Measurements from ENCODE around the gene ALDH16A1. TPM values are rescaled to one million over a fixed set of nuclear protein-coding genes. Genes with fewer than 3 reads are reported as not detected.
"Not testable (repeated sequence)": the region's sequence is repeated elsewhere in the genome, so short reads cannot be mapped to it uniquely, and the experiment has no call there.

The ALDH16A1 gene
- total RNA-seq, 2 experiments from 2014 or later, result 43.4 to 46.8 TPM

DNA sequence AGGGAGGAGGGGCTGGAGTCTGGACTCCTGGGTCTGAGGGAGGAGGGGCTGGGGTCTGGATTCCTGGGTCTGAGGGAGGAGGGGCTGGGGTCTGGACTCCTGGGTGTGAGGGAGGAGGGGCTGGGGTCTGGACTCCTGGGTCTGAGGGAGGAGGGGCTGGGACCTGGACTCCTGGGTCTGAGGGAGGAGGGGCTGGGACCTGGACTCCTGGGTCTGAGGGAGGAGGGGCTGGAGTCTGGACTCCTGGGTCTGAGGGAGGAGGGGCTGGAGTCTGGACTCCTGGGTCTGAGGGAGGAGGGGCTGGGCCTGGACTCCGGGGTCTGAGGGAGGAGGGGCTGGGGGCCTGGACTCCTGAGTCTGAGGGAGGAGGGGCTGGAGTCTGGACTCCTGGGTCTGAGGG is 8.1 kb downstream of the ALDH16A1 start:
- H3K4me1 Mint-ChIP-seq (ENCODE audit: low read depth); H3K4me3 Mint-ChIP-seq; H3K27ac Mint-ChIP-seq; H3K36me3 Mint-ChIP-seq (ENCODE audit: low read depth); CTCF ChIA-PET; H3K27me3 Mint-ChIP-seq (ENCODE audit: low read depth); DNase-seq; H3K9me3 Mint-ChIP-seq; intact Hi-C loops (cut with micrococcal nuclease): not testable (repeated sequence)

DNA sequence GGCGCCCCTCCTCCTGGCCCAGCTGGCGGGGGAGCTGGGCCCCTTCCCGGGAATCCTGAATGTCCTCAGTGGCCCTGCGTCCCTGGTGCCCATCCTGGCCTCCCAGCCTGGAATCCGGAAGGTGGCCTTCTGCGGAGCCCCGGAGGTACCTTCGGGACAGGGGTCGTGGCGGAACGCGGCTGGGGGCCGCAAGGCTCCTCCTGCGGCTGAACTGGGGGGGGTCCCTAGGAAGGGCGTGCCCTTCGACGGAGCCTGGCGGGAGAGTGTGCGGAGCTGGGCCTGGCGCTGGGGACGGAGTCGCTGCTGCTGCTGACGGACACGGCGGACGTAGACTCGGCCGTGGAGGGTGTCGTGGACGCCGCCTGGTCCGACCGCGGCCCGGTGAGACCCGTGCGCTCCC is 8.6 kb downstream of the ALDH16A1 start:
- CTCF ChIA-PET, result no interaction called here
- Mint-ChIP-seq H3K27ac (no peak overlapping the region), H3K36me3 (ENCODE audit: low read depth) (peaks cover 8% of the 10 kb centered on the region), H3K27me3 (ENCODE audit: low read depth) (no peaks in the 10 kb centered on the region), H3K4me1 (ENCODE audit: low read depth) (peaks cover 2% of the 10 kb centered on the region), H3K4me3 (no peak overlapping the region), H3K9me3 (no peaks in the 10 kb centered on the region)
- no peak for DNase-seq
- intact Hi-C loops (cut with micrococcal nuclease), result no loop called here

DNA sequence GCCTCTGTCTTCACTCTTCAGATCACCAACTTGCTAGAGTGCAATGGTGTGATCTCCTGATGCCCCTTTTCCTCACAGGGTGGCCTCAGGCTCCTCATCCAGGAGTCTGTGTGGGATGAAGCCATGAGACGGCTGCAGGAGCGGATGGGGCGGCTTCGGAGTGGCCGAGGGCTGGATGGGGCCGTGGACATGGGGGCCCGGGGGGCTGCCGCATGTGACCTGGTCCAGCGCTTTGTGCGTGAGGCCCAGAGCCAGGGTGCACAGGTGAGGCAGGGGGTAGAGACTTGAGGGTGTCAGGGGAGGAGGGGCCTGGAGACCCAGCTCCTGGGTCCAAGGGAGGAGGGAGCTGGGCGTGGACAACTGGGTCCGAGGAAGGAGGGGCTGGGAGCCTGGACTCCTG is 9.5 kb downstream of the ALDH16A1 start:
- intact Hi-C loops (cut with micrococcal nuclease), result no loop called here
- no peak overlapping the region for H3K4me3 Mint-ChIP-seq
- CTCF ChIA-PET, result no interaction called here
- peaks cover 6% of the 10 kb centered on the region for H3K36me3 Mint-ChIP-seq (ENCODE audit: low read depth)
- H3K27ac Mint-ChIP-seq, result no peak overlapping the region
- no peaks in the 10 kb centered on the region for H3K27me3 Mint-ChIP-seq (ENCODE audit: low read depth)
- no peaks in the 10 kb centered on the region for H3K9me3 Mint-ChIP-seq
- no peaks in the 10 kb centered on the region for H3K4me1 Mint-ChIP-seq (ENCODE audit: low read depth)
- DNase-seq, result no peak

DNA sequence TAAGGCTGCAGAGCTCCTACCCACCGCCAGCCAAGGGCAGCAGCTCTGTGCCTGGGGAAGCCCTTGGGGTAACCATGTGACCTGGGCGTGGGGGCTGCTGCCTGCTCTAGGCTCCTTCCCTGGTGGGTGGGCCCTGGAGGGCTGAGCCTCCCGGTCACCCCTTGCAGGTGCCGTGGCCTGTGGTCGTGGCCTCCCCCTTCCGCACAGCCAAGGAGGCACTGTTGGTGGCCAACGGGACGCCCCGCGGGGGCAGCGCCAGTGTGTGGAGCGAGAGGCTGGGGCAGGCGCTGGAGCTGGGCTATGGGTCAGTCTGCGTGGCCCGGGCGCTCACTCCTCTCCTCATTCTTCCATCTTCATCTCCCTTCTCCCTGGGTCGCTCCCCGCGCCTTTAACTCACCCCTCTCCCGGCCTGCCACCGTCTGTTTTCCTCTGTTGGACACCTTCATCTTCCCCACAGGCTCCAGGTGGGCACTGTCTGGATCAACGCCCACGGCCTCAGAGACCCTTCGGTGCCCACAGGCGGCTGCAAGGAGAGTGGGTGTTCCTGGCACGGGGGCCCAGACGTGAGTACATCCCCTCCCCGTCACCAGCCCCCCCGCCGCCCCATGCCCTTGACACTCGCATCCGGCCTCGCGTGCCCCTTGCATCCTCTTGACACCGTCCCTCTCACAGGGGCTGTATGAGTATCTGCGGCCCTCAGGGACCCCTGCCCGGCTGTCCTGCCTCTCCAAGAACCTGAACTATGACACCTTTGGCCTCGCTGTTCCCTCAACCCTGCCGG is 11.1 kb downstream of the ALDH16A1 start:
- intact Hi-C loops (cut with micrococcal nuclease), result no loop called here
- Mint-ChIP-seq H3K27me3 (ENCODE audit: low read depth) (no peaks in the 10 kb centered on the region), H3K4me1 (ENCODE audit: low read depth) (peaks cover 8% of the 10 kb centered on the region), H3K4me3 (no peak overlapping the region), H3K36me3 (ENCODE audit: low read depth) (peaks cover 11% of the 10 kb centered on the region), H3K9me3 (no peaks in the 10 kb centered on the region), H3K27ac (no peak overlapping the region)
- CTCF ChIA-PET, result interaction anchor here (1.2 kb wide), 1 partner anchor 12 kb away, joined by 3 read pairs; no protein-coding TSS in a partner anchor
- no peak for DNase-seq

DNA sequence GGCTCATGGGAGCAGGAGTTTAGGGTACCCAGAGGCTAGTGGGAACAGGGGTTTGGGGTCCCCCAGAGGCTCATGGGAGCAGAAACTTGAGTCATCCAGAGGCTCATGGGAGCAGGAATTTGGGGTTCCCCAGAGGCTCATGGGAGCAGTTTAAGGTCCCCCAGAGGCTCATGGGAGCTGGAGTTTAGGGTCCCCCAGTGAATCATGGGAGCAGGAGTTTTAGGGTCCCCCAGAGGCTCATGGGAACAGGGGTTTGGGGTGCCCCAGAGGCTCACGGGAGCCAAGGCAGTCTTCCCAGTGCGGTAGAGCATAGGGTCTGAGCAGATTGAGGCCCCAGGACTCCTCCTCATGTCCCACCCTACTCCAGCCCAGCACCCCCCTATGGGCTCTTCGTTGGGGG is 12.3 kb downstream of the ALDH16A1 start:
- intact Hi-C loops (cut with micrococcal nuclease), result no loop called here
- no peak for DNase-seq
- Mint-ChIP-seq H3K36me3 (ENCODE audit: low read depth) (peaks cover 8% of the 10 kb centered on the region), H3K9me3 (no peaks in the 10 kb centered on the region), H3K4me1 (ENCODE audit: low read depth) (peaks cover 19% of the 10 kb centered on the region), H3K27ac (no peak overlapping the region), H3K27me3 (ENCODE audit: low read depth) (no peaks in the 10 kb centered on the region), H3K4me3 (no peak overlapping the region)
- CTCF ChIA-PET, result interaction anchor here (1.2 kb wide), 1 partner anchor 10 kb away, joined by 3 read pairs; no protein-coding TSS in a partner anchor

DNA sequence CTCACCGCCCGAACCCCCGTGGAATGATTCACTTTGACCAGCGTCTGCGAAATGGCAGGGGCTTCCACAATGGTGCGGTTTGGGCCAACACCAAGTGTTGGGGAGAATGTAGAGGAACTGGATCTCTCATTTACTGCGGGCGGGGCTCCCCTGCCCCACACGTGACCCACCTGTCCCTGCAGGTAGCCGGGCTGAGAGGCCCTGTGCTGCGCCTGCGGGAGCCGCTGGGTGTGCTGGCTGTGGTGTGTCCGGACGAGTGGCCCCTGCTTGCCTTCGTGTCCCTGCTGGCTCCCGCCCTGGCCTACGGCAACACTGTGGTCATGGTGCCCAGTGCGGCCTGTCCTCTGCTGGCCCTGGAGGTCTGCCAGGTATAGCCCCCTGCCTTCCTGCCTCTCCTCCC is 15.2 kb downstream of the ALDH16A1 start:
- Mint-ChIP-seq H3K9me3 (no peaks in the 10 kb centered on the region), H3K27me3 (ENCODE audit: low read depth) (no peaks in the 10 kb centered on the region), H3K36me3 (ENCODE audit: low read depth) (peaks cover 7% of the 10 kb centered on the region), H3K4me1 (ENCODE audit: low read depth) (peaks cover 42% of the 10 kb centered on the region), H3K4me3 (no peak overlapping the region), H3K27ac (no peak overlapping the region)
- DNase-seq, result no peak
- CTCF ChIA-PET, result interaction anchor here (0.6 to 0.7 kb wide), 2 partner anchors 55 to 92 kb away, joined by 3 read pairs; no protein-coding TSS in a partner anchor
- intact Hi-C loops (cut with micrococcal nuclease), result no loop called here

DNA sequence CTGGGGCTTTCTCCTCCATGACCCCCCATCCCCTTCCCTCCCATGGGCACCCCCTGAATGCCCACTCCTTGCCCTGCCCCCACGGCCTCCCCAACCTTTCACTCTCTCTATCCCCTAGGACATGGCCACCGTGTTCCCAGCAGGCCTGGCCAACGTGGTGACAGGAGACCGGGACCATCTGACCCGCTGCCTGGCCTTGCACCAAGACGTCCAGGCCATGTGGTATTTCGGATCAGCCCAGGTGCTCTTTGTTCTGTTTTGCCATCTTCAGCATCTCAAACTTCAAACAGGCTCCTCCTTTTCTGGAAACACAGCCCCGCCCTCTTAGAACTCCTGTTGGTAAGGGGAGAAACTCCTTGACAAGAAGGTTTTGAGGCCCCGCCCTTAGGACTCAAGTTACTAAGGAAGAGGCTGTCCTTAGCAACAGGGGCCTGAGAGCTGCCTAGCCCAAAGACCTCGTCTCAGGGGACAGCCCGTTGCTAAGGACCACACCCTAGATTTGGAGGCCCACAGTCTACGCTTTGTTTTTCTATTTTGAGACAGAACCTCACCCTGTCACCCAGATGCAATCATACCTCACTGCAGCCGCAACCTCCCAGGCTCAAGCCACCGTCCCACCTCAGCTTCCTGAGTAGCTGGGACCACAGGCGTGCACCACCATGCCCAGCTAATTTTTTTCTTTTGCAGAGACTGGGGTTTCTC is 15.9 kb downstream of the ALDH16A1 start:
- DNase-seq, result peak; percentile 90
- Mint-ChIP-seq H3K9me3 (no peaks in the 10 kb centered on the region), H3K4me1 (ENCODE audit: low read depth) (peaks cover 48% of the 10 kb centered on the region), H3K4me3 (peak overlapping the region; percentile 43), H3K27me3 (ENCODE audit: low read depth) (no peaks in the 10 kb centered on the region), H3K27ac (peak overlapping the region; percentile 96), H3K36me3 (ENCODE audit: low read depth) (peaks cover 7% of the 10 kb centered on the region)
- CTCF ChIA-PET, result interaction anchor here (0.6 to 2.7 kb wide), 5 partner anchors 10 to 167 kb away, joined by 3 to 18 read pairs (median 5); no protein-coding TSS in a partner anchor
- intact Hi-C loops (cut with micrococcal nuclease), result loop anchor here (1.0 kb wide), 1 partner anchor 243 kb away; no protein-coding TSS in a partner anchor

DNA sequence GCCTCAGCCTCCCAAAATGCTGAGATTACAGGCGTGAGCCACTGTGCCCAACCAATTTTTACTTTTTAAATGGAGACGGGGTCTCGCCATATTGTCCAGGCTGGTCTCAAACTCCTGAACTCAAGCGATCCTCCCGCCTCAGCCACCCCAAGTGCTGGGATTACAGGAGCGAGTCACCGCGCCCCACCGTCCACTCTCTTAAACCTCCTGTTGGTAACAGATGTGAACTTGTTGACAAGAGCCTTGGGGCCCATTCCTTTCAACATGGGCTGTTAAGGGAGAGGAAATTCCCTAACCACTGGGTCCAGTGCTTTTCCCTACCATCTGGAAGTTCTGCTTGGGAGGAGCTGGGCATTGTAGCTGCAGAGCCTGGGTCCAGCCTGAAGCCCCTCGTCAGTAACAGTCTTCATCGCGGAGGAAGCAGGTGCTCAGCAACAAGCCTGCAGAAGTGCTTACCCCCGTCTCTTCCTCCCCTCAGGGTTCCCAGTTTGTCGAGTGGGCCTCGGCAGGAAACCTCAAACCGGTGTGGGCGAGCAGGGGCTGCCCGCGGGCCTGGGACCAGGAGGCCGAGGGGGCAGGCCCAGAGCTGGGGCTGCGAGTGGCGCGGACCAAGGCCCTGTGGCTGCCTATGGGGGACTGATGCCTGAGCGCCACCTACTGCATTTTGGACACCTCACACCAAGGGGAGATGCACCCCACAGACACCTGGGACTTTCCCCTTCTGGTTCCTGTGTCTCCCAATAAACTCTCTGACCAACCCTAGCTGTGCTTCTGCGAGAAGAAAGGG is 17.0 kb downstream of the ALDH16A1 start:
- H3K36me3 Mint-ChIP-seq (ENCODE audit: low read depth), result peaks cover 7% of the 10 kb centered on the region
- peak overlapping the region; percentile 84 for H3K27ac Mint-ChIP-seq
- CTCF ChIA-PET, result interaction anchor here (0.8 to 2.7 kb wide), 16 partner anchors 9 to 356 kb away, joined by 3 to 18 read pairs (median 4); partner anchors contain the start of genes ALDH16A1, LIN7B, PIH1D1 and PTH2
- no peaks in the 10 kb centered on the region for H3K27me3 Mint-ChIP-seq (ENCODE audit: low read depth)
- intact Hi-C loops (cut with micrococcal nuclease), result loop anchor here (1.0 to 2.0 kb wide), 6 partner anchors 17 to 244 kb away; partner anchors contain the start of genes ALDH16A1 and KASH5
- DNase-seq, result peak; percentile 90
- H3K4me1 Mint-ChIP-seq (ENCODE audit: low read depth), result peaks cover 51% of the 10 kb centered on the region
- no peaks in the 10 kb centered on the region for H3K9me3 Mint-ChIP-seq
- H3K4me3 Mint-ChIP-seq, result peak overlapping the region; percentile 29

DNA sequence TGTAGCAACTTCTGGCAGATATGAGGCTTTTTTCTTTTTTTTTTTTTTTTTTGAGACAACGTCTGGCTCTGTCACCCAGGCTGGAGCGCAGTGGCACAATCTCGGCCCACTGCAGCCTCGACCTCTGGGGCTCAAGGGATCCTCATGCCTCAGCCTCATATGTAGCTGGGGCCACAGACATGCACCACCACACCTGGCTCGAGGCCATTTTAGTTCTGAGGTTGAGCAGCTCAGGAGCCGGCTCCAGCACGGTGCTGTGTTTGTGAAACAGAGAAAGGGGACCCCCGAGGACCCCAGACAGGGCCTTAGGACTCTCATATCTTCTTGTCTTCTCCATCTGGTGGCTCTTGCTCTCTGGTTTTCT is 17.6 kb downstream of the ALDH16A1 start:
- peaks cover 7% of the 10 kb centered on the region for H3K36me3 Mint-ChIP-seq (ENCODE audit: low read depth)
- no peak for DNase-seq
- CTCF ChIA-PET, result interaction anchor here (0.7 to 2.7 kb wide), 16 partner anchors 8 to 357 kb away, joined by 3 to 18 read pairs (median 4); partner anchors contain the start of genes ALDH16A1, LIN7B, PIH1D1 and PTH2
- intact Hi-C loops (cut with micrococcal nuclease), result loop anchor here (1.0 to 2.0 kb wide), 5 partner anchors 17 to 204 kb away; partner anchors contain the start of genes ALDH16A1 and KASH5
- peak overlapping the region; percentile 84 for H3K27ac Mint-ChIP-seq
- no peaks in the 10 kb centered on the region for H3K9me3 Mint-ChIP-seq
- H3K4me3 Mint-ChIP-seq, result peak overlapping the region; percentile 29
- no peaks in the 10 kb centered on the region for H3K27me3 Mint-ChIP-seq (ENCODE audit: low read depth)
- H3K4me1 Mint-ChIP-seq (ENCODE audit: low read depth), result peaks cover 52% of the 10 kb centered on the region

DNA sequence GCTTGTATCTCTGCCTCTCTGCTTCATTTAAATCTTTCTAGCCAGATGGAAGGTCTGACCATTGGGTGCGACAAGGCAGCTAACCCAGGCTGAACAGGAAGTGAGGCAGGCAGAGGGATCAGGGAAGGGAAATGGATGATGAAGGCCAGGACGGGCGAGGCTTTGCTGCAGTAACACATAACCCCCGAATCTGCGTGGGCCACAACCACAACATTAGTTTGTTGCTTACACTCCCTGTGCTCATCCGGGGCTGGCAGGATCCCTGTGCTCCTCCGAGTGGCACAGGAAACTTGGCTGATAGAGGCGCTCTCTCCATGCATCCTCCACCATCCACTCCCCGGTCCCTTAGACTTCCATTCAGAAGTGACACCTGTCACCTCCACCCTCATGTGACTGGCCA is 19.9 kb downstream of the ALDH16A1 start:
- Mint-ChIP-seq H3K27me3 (ENCODE audit: low read depth) (no peaks in the 10 kb centered on the region), H3K9me3 (no peaks in the 10 kb centered on the region), H3K36me3 (ENCODE audit: low read depth) (peaks cover 12% of the 10 kb centered on the region), H3K4me3 (peak overlapping the region; percentile 88), H3K4me1 (ENCODE audit: low read depth) (peaks cover 69% of the 10 kb centered on the region), H3K27ac (peak overlapping the region; percentile 95)
- intact Hi-C loops (cut with micrococcal nuclease), result loop anchor here (1.0 kb wide), 1 partner anchor 247 kb away; no protein-coding TSS in a partner anchor
- CTCF ChIA-PET, result interaction anchor here (0.5 to 2.2 kb wide), 22 partner anchors 12 to 207 kb away, joined by 3 to 13 read pairs (median 4); partner anchors contain the start of genes ALDH16A1, PIH1D1 and PRRG2
- DNase-seq, result peak; percentile 37

DNA sequence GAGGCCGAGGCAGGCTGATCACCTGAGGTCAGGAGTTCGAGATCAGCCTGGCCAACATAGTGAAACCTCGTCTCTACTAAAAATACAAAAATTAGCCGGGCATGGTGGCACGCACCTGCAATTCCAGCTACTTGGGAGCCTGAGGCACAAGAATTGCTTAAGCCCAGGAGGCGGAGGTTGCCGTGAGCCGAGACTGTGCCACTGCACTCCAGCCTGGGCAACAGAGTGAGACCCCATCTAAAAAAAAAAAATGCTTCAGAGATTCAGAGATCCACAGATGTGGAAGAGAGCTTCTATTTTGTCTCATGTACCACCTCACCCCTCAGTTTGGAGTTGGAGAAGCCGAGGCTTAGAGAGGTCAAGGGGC is 20.5 kb downstream of the ALDH16A1 start:
- not testable (repeated sequence) for DNase-seq; H3K27me3 Mint-ChIP-seq (ENCODE audit: low read depth); H3K9me3 Mint-ChIP-seq
- Mint-ChIP-seq H3K4me1 (ENCODE audit: low read depth) (peaks cover 68% of the 10 kb centered on the region), H3K36me3 (ENCODE audit: low read depth) (peaks cover 12% of the 10 kb centered on the region), H3K4me3 (peak overlapping the region; percentile 88), H3K27ac (peak overlapping the region; percentile 95)
- intact Hi-C loops (cut with micrococcal nuclease), result loop anchor here (1.0 kb wide), 1 partner anchor 247 kb away; no protein-coding TSS in a partner anchor
- CTCF ChIA-PET, result interaction anchor here (0.6 to 2.2 kb wide), 23 partner anchors 14 to 502 kb away, joined by 3 to 13 read pairs (median 4); partner anchors contain the start of genes ALDH16A1, CD37, PIH1D1 and PRRG2

Measured in activated naive CD4-positive, alpha-beta T cell treated with anti-CD3 and anti-CD28 coated beads for 36 hours (primary cell).